ENCODE measurements around the gene RBMY1F. TPM values are rescaled to one million over a fixed set of nuclear protein-coding genes. Genes with fewer than 3 reads are reported as not detected.
"Not testable (repeated sequence)": the region's sequence is repeated elsewhere in the genome, so short reads cannot be mapped to it uniquely, and the experiment has no call there.

The RBMY1F gene
- not detected for total RNA-seq
- long read RNA-seq, result 0 reads

- DNase-seq; ATAC-seq; intact Hi-C loops (cut with DNase I): not testable (repeated sequence)
Observed at GRCh38 chrY:22182823-22183222, at the start of gene RBMY1F. Gene RBMY1F, minus strand, starts transcription at chrY:22182923. Its CDS starts 1,954 bp downstream, at chrY:22180969.

GRCh38 chrY:22151144-22151543 lies 31.6 kb downstream of the RBMY1F start:
- DNase-seq; intact Hi-C loops (cut with DNase I); ATAC-seq: not testable (repeated sequence)

GRCh38 chrY:22141011-22141695 lies 41.6 kb downstream of the RBMY1F start:
- DNase-seq; ATAC-seq; intact Hi-C loops (cut with DNase I): not testable (repeated sequence)

GRCh38 chrY:22134719-22135118 lies 48.0 kb downstream of the RBMY1F start:
- DNase-seq; ATAC-seq; intact Hi-C loops (cut with DNase I): not testable (repeated sequence)

- intact Hi-C loops (cut with DNase I); ATAC-seq; DNase-seq: not testable (repeated sequence)
Observed at GRCh38 chrY:22130494-22130893, 52.2 kb downstream of the RBMY1F start.

Other genes with a start within 250 kb of the RBMY1F start
- not detected for gene RBMY1J, start 220.5 kb upstream of the RBMY1F start, total RNA-seq